Measurements from ENCODE around the gene CTRB2. TPM values are rescaled to one million over a fixed set of nuclear protein-coding genes. Genes with fewer than 3 reads are reported as not detected.

CTRB2 gene
- total RNA-seq, 4 donors from 2014 or later = not detected

GRCh38 chr16:75237398-75238131 lies 30.6 kb upstream of the CTRB2 start:
- 76% methylated on average over 7 of the region's 18 CpGs for WGBS
- TF ChIP-seq EP300 (IDR thresholded peaks at IDR 0.05) = no peak
- TF ChIP-seq CTCF (IDR thresholded peaks at IDR 0.05) = no peak
- TF ChIP-seq POLR2AphosphoS5 (IDR thresholded peaks at IDR 0.05) = no peak
- no peak for TF ChIP-seq POLR2A (IDR thresholded peaks at IDR 0.05)
- no peaks in the 10 kb centered on the region for H3K27me3 ChIP-seq
- peaks cover 41% of the 10 kb centered on the region for H3K4me1 ChIP-seq
- peaks cover 47% of the 10 kb centered on the region for H3K36me3 ChIP-seq
- no peak for DNase-seq (ENCODE audit: low spot score in 2 of 2)
- peak overlapping the region; percentile 66 for H3K27ac ChIP-seq
- no peak overlapping the region for H3K4me3 ChIP-seq
- H3K9me3 ChIP-seq = no peaks in the 10 kb centered on the region

- Histone ChIP-seq H3K4me3 (no peak overlapping the region), H3K36me3 (peaks cover 40% of the 10 kb centered on the region), H3K27ac (no peak overlapping the region), H3K9me3 (no peaks in the 10 kb centered on the region), H3K27me3 (no peaks in the 10 kb centered on the region), H3K4me1 (peaks cover 41% of the 10 kb centered on the region)
- DNase-seq (ENCODE audit: low spot score in 2 of 2) = no peak
- 94% methylated on average over 21 of the region's 28 CpGs for WGBS
- TF ChIP-seq POLR2A (IDR thresholded peaks at IDR 0.05) (no peak), EP300 (IDR thresholded peaks at IDR 0.05) (no peak), CTCF (IDR thresholded peaks at IDR 0.05) (no peak), POLR2AphosphoS5 (IDR thresholded peaks at IDR 0.05) (no peak)
Observed at GRCh38 chr16:75236736-75237397, 29.9 kb upstream of the CTRB2 start.

GRCh38 chr16:75236232-75236631 lies 29.3 kb upstream of the CTRB2 start:
- H3K4me1 ChIP-seq = peaks cover 41% of the 10 kb centered on the region
- H3K4me3 ChIP-seq = no peak overlapping the region
- DNase-seq (ENCODE audit: low spot score in 2 of 2) = no peak
- no peaks in the 10 kb centered on the region for H3K27me3 ChIP-seq
- H3K27ac ChIP-seq = no peak overlapping the region
- H3K36me3 ChIP-seq = peaks cover 41% of the 10 kb centered on the region
- WGBS = 84% methylated on average over 6 of the region's 7 CpGs
- no peak for TF ChIP-seq CTCF (IDR thresholded peaks at IDR 0.05)
- no peak for TF ChIP-seq POLR2A (IDR thresholded peaks at IDR 0.05)
- TF ChIP-seq EP300 (IDR thresholded peaks at IDR 0.05) = no peak
- TF ChIP-seq POLR2AphosphoS5 (IDR thresholded peaks at IDR 0.05) = no peak
- H3K9me3 ChIP-seq = no peaks in the 10 kb centered on the region

GRCh38 chr16:75235721-75236193 lies 28.8 kb upstream of the CTRB2 start:
- peaks cover 41% of the 10 kb centered on the region for H3K36me3 ChIP-seq
- peaks cover 41% of the 10 kb centered on the region for H3K4me1 ChIP-seq
- no peak for TF ChIP-seq CTCF (IDR thresholded peaks at IDR 0.05)
- TF ChIP-seq EP300 (IDR thresholded peaks at IDR 0.05) = no peak
- no peak for TF ChIP-seq POLR2A (IDR thresholded peaks at IDR 0.05)
- no peak for TF ChIP-seq POLR2AphosphoS5 (IDR thresholded peaks at IDR 0.05)
- H3K4me3 ChIP-seq = no peak overlapping the region
- H3K9me3 ChIP-seq = no peaks in the 10 kb centered on the region
- no peaks in the 10 kb centered on the region for H3K27me3 ChIP-seq
- peak in 1 of 2 donors; percentile 63 for DNase-seq (ENCODE audit: low spot score in 2 of 2)
- WGBS = 91% methylated on average over 14 of the region's 34 CpGs
- H3K27ac ChIP-seq = no peak overlapping the region

Measured in suprapubic skin (tissue), 4 donors.